EH (cell line): ENCODE results near the gene STX12.
"Not testable (repeated sequence)": the region's sequence is repeated elsewhere in the genome, so short reads cannot be mapped to it uniquely, and the experiment has no call there.

ENCODE experiments used
- DNase-seq: peaks from one replicate; pipeline ENCODE4 v3.0.0-alpha.2; 2015; ENCODE audit warnings: low read depth

Gene STX12

DNA sequence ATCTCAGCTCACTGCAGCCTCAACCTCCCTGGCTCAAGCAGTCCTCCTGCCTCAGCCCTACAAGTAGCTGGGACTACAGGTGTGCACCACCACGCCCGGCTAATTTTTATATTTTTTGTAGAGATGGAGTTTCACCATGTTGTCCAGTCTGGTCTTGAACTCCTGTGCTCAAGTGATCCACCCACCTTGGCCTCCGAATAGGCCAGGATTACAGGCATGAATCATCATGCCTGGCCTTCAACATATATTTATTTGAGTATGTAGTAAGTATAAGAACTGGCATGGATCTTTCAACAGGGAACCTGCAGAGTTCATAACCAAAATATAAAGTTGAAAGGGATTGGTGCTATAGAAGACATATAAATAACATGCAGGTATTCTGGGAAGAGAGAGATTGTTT is 2.3 kb downstream of the STX12 start:
- DNase-seq: not testable (repeated sequence)

DNA sequence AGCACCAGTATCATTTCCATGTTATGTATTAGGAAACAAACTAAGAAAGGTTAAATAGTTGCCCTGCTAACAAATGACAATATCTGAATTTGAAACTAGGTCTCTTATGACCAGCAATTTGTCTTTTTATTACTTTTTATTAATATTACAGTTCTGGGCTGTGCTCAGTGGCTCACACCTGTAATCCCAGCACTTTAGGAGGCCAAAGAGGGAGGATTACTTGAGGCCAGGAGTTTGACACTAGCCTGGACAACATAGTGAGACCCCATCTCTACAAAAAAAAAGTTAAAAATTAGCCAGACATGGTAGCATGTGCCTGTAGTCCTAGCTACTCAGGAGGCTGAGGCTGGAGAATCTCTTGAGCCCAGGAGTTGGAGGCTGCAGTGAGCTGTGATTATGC is 3.3 kb downstream of the STX12 start:
- not testable (repeated sequence) for DNase-seq

DNA sequence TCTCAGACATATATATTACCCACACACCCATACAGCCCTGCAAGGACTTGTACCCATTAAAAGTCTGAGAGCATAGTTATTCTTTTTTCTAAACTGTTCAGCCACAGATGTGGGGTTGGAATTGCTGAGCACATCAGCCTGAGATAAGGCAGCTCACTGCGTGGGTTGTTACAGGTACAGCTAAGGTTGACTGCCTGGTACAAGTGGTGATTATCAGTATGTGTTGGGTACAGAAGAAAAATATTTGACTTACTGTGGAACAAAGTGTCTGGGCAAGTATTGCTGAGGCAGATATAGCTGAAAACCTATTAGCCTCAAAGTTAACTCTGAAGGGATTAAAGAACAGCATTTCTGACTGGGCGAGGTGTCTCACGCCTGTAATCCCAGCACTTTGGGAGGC is 5.0 kb downstream of the STX12 start:
- no peak for DNase-seq

- no peak for DNase-seq
These were observed 6.1 kb downstream of the STX12 start for GRCh38 chr1:27779122-27779521.

DNA sequence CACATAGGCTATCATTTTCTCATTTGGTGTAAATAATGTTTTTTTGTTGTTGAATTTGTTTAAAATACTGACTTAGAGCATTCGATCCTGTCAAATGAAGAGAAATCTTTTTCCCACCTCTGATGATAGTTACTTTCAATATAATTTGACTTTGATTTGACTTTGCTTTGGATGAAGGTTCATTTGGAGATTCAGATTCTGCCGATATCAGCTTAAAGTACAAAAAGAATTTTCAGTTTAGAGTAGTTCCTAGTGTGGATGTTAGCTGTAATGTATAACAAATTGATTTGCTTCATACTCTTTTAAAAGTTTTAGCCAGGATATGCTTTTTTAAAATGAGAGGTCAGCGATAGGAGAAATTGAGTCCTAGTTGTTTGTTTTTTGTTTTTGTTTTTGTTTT is 9.9 kb downstream of the STX12 start:
- no peak for DNase-seq

DNA sequence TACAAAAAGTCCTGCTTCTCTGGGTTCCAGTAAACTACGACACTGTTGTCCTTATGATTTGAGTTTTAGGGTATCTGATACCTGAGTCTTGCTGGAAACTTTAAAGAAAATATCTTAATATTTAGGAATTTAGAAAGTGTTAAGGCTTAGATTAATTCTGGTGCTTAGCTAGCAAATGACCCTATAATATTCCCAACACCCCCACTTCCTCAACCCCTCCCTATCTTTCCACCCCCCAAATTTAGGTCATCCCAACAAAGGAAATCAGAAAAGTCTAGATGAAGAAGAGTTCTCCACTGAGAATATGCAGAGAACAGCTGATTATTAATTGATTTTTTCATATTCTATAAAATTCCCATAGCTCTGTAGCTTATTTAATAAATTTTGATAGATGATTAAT is 11.7 kb downstream of the STX12 start:
- no peak for DNase-seq

GRCh38 chr1:27785781-27786455 is 12.9 kb downstream of the STX12 start:
- peak; percentile 65 for DNase-seq

GRCh38 chr1:27787895-27788294 is 14.9 kb downstream of the STX12 start:
- peak; percentile 24 for DNase-seq

DNA sequence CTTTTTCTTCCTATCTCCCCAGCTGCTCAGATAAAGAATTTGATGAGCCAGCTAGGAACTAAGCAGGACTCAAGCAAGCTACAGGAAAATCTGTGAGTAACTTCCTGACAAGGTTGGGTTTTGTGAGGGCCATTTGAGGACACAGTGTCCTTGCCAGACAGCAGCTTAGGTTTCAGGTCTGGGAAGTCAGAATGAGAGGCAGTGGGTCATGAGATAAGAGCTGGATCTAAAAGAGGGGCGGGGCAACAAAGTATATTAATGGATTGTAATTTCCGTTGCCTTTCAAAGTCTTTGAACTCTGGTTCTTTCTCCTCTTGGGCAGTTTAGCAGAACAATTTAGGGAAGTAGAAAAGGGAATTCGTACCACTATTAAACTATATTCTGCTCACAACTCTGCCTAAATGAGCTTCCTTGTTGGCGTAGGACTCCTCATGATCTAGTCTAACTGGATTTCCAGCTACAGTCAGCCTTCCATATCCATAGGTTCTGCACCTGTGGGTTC is 16.6 kb downstream of the STX12 start:
- peak; percentile 48 for DNase-seq

GRCh38 chr1:27790270-27790669 is 17.3 kb downstream of the STX12 start:
- DNase-seq: not testable (repeated sequence)

- DNase-seq: peak; percentile 7
These were observed 22.6 kb downstream of the STX12 start for GRCh38 chr1:27795601-27796000.

DNA sequence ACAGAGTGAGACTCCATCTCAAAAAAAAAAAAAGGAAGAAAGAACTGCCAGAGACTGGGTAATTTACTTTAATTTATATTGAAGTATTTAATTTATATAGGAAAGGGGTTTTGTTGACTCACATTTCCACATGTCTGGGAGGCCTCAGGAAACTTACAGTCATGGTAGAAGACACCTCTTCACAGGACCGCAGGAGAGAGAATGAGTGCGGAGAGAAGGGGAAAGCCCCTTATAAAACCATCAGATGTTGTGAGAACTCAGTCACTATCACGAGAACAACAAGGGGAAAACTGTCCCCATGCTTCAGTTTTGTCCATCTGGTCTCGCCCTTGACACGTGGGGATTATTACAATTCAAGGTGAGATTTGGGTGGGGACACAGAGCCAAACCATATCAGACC is 31.8 kb downstream of the STX12 start:
- DNase-seq: no peak

DNA sequence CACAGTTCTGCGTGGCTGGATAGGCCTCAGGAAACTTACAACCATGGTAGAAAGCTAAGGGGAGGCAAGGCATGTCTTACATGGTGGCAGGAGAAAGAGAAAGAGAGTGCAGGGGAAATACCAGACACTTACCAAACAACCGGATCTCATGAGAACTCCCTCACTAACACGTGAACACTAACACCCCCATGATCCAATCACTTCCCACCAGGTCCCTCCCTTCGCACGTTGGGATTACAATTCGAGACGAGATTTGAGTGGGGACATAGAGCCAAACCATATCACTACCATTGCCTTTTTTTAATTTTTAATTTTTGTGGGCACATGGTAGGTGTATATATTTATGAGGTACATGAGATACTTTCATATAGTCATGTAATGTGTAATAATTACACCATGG is 33.7 kb downstream of the STX12 start:
- DNase-seq: no peak

DNA sequence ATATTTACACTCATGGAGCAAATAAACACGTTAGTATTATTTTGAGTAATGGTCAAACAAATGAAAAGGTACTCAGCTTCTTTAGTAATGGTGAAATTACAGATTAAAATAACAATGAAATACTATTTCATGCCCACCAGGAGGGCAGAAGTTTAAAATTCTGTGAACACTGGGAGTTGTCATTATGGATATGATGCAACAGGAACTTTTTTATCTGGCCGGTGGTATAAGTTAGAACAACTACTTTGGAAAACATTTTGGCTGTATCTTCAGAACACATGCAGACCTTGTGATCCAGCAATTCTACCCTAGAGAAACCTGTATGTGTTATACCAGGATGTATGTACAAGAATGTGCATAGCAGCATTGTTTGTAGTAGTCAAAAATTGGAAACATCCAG is 34.4 kb downstream of the STX12 start:
- no peak for DNase-seq

DNA sequence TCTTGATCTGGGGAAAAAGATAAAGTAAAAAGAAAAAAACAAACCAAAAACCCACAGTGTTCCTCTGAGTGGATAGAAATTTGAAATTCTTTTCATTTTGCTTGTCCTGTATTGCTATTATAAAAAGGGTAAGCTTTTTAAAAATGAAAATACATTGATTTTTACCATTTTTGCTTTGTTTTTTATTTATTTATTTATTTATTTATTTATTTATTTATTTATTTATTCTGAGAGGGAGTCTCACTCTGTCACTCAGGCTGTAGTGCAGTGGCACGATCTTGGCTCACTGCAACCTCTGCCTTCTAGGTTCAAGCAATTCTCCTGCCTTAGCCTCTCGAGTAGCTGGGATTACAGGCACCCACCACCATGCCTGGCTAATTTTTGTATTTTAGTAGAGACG is 35.1 kb downstream of the STX12 start:
- DNase-seq: not testable (repeated sequence)

DNA sequence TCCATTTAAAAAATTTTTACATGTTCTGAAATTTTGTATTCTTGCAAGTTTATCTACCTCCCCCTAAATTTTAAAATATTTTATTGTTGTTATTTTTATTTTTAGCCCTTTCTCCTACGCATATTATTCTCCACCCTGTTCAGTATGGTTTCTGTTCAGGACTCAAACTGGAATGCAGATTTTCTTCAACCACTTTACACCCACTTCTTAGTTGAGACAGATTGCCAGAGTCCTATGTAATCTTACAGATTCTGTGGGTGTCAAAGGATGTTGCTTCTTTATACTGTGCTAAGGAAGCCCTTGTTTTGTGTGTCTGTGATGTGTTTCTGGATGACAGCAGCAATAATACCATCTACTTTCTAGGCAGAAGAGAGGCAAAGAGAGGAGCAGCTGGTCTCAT is 36.9 kb downstream of the STX12 start:
- no peak for DNase-seq

DNA sequence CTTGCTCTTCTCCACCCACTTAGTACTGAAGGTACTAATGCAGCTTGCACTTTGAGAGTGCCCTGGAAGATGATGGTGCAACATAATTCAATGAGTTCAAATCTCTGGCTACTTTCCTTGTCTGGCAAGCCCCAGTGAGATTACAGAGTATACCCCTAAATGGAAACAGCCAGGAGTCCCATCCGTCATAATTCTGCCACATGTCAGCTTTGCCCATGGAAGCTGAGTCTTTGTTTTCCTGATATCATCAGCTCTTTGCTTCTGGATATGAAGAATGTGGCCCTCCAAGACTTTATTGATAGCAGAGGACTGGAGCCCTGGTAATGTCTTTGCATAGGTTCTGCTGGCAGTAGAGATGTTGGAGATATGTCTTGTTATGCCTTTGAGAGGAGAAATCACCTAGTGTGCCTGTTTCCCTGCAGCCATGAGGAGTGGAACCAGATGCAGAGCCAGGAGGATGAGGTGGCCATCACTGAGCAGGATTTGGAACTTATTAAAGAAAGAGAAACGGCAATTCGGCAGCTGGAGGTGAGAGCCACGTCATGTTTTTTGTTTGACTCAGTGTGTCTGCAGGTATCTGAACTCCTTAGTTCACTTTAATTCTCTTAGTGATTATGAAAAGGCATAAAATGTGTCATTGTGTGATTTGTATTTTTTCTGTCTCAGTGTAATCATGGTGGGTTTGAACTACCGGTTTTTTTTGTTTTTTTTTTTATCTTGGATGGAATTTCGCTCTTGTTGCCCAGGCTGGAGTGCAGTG is 38.9 kb downstream of the STX12 start:
- DNase-seq: no peak

DNA sequence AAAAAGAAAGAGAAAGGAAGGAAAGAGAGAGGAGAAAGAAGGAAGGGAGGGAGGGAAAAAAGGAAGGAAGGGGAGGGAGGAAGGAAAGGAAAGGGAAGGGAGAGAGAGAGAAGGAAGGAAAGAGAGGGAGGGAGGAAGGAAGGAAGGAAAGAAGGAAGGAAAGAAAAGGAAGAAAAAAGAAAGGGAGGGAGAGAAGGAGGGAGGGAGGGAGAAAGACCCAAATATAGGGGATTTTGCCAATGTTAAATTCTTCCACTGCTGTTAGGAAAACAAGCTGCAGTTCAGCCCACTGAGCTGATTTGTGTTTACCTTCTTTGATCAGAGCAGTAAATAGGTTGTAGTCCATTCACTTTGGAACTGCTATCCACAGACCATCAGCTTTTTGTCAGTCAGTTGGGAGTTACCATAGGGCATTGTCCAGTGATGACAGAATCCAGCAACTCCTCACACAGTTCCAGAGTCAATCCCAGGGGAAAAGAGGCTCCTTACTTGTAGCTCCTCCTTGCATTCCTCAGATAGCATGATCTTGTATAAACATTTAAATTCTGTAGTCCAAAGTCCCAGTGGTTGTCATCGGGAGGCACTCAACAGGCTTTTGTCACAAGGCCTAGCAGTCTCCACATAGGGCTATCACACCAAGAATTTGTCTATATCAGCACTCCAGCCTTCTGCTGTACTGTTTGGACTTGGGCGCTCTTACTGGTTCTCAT is 44.1 kb downstream of the STX12 start:
- peak; percentile 90 for DNase-seq

DNA sequence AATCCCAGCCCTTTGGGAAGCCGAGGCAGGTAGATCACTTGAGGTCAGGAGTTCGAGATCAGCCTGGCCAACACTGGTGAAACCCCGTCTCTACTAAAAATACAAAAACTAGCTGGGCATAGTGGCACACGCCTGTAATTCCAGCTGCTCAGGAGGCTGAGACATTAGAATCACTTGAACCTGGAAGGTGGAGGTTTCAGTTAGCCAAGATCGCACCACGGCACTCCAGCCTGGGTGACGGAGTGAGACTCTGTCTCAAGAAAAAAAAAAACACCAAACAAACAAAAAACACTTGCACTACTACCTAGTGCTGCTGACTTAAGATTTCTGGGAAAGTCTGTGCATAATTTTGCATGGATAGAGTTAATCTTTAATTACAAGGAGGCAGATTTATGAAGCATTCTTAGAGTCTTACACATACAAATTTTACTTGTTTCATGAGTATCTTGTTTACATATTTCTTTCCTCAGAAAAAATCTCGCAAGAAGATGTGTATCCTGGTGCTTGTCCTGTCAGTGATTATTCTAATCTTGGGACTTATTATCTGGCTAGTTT is 48.8 kb downstream of the STX12 start:
- DNase-seq: peak; percentile 24

- DNase-seq: no peak
These were observed 50.8 kb downstream of the STX12 start for GRCh38 chr1:27823784-27824183.

DNA sequence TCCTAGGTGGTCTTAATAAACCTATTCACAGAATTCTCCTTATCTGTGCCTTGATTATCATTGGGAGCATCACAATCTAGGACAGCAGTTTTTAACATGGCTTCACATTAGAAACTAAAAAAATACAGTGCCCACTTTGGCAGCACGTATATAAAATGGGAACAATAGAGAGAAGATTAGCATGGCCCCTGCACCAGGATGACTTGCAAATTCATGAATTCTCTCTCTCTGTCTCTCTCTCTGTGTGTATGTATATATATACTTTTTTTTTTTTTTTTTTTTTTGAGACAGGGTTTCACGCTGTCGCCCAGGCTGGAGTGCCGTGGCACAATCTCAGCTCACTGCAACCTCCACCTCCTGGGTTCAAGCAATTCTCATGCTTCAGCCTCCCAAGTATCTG is 51.4 kb downstream of the STX12 start:
- no peak for DNase-seq

DNA sequence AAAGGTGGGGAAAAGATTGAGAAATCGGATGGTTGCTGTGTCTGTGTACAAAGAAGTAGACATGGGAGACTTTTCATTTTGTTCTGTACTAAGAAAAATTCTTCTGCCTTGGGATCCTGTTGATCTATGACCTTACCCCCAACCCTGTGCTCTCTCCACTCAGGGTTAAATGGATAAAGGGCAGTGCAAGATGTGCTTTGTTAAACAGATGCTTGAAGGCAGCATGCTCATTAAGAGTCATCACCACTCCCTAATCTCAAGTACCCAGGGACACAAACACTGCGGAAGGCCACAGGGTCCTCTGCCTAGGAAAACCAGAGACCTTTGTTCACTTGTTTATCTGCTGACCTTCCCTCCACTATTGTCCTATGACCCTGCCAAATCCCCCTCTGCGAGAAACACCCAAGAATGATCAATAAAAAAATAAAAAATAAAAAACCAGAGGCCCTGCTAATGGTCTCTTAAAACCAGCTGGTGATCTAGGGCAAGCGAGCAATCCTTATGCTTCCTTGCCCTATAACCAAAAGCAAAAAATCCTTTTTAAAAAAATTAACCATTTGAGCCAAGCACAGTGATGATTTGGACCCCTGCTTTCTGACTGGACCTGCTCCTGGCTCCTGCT is 56.4 kb downstream of the STX12 start:
- not testable (repeated sequence) for DNase-seq
